GM12873 (cell line): ENCODE measurements around the gene PDZD7.
A peak's percentile ranks its signal among the peaks of the same experiment; 100 is the strongest.

Experiments
- TF ChIP-seq, protein P1 (sequence below): IDR thresholded peaks from 2 replicates; pipeline ENCODE4 v1.5.1; 2012; ENCODE audit warnings: low read depth, mild to moderate bottlenecking, moderate library complexity, low read length, control low read depth; ENCODE audit not compliant: insufficient read depth; ENCODE audit errors: missing control alignments

Gene PDZD7

GRCh38 chr10:100969187-100970075 is 61.5 kb downstream of the PDZD7 start, which contains the start of gene SEMA4G:
Gene SEMA4G (plus strand): TSS chr10:100969504. CDS start chr10:100972913, 3,409 bp downstream.
- TF ChIP-seq, protein P1, sequence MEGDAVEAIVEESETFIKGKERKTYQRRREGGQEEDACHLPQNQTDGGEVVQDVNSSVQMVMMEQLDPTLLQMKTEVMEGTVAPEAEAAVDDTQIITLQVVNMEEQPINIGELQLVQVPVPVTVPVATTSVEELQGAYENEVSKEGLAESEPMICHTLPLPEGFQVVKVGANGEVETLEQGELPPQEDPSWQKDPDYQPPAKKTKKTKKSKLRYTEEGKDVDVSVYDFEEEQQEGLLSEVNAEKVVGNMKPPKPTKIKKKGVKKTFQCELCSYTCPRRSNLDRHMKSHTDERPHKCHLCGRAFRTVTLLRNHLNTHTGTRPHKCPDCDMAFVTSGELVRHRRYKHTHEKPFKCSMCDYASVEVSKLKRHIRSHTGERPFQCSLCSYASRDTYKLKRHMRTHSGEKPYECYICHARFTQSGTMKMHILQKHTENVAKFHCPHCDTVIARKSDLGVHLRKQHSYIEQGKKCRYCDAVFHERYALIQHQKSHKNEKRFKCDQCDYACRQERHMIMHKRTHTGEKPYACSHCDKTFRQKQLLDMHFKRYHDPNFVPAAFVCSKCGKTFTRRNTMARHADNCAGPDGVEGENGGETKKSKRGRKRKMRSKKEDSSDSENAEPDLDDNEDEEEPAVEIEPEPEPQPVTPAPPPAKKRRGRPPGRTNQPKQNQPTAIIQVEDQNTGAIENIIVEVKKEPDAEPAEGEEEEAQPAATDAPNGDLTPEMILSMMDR, result peak; percentile 82

DNA sequence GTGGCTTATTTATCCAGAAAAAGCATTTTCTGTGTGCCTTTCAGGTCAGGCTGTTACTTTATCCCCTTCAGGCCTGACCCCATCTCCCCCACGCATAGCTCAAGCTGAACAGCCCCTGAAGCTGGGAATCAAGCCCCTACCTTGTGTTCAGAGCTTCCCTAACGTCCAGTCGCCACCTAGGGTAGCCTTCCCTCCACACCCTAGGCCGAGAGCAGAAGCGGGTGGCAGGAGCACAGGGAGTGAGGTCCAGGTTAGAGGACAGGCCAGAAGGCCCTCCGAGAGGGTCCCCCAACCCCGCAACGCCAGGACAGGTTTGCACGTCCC is 62.1 kb downstream of the PDZD7 start:
- TF ChIP-seq, protein P1, result no peak

GRCh38 chr10:100968062-100968736 is 62.7 kb downstream of the PDZD7 start:
- TF ChIP-seq, protein P1, result no peak

- TF ChIP-seq, protein P1, result no peak
Measured at GRCh38 chr10:100967332-100967731, 63.6 kb downstream of the PDZD7 start.

GRCh38 chr10:100966887-100967286 is 64.0 kb downstream of the PDZD7 start:
- TF ChIP-seq, protein P1, result no peak

- TF ChIP-seq, protein P1, result no peak
Measured at GRCh38 chr10:100965820-100966219, 65.1 kb downstream of the PDZD7 start.

DNA sequence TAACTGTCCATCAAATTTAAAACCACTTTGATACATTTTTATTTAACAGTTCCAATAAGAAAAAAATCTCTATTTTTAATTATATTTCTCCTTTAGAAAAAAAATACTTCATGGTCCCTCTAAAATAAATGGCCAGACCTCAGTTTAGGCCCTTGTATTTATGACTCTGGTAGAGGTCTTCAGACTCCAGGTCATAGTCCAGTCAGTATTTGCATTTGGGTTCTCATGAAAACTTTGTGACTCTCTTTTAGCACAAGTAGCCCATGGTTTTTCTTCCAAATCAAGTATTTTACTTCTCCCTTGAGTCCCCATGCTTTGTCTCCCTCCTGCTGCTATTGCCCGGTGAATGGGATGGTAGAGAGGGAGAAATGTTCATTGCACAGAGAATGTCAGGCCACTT is 67.1 kb downstream of the PDZD7 start:
- TF ChIP-seq, protein P1, result no peak
